ENCODE measurements around the gene MPLKIP. TPM values are rescaled to one million over a fixed set of nuclear protein-coding genes. Genes with fewer than 3 reads are reported as not detected.

The MPLKIP gene
- total RNA-seq, 1 experiment from 2014 or later = 30.7 TPM

DNA sequence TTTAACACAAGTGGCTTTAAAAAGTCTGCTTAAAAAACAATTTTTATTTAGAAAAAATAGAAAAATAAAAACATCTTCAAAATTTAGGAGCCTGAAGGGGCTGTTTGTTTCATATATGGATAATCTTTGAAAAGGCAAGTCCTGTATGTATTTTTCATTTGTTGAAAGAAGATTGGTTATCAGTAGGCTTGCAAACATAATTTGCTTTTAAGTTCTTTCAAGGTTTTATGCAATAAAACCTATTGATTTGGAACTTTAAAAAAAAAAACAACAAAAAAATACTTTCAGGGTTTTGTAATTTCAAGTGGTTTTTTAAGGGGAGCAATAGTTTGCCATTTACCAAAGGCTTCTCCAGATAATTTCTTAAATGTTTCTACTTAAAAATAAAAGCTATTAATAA lies 35.6 kb downstream of the MPLKIP start:
- H2AFZ ChIP-seq (ENCODE audit: low read length) = no peak overlapping the region
- no peaks in the 10 kb centered on the region for H4K20me1 ChIP-seq (ENCODE audit: insufficient read depth, low read depth, low read length)
- no peaks in the 10 kb centered on the region for H3K4me1 ChIP-seq (ENCODE audit: low read length)
- H3K4me2 ChIP-seq (ENCODE audit: low read depth, low read length, poor library complexity, severe bottlenecking) = no peak overlapping the region
- H3K27ac ChIP-seq (ENCODE audit: low read length) = no peak overlapping the region
- no peaks in the 10 kb centered on the region for H3K27me3 ChIP-seq (ENCODE audit: low read length)
- peaks cover 58% of the 10 kb centered on the region for H3K79me2 ChIP-seq (ENCODE audit: low read length)
- H3K36me3 ChIP-seq (ENCODE audit: insufficient read depth, low read length) = peaks cover 36% of the 10 kb centered on the region; the same call in 1 of the 2 replicates
- H3K9ac ChIP-seq (ENCODE audit: low read length) = no peak overlapping the region
- no peak for DNase-seq
- H3K9me3 ChIP-seq (ENCODE audit: low read length) = no peaks in the 10 kb centered on the region
- no peak overlapping the region for H3K4me3 ChIP-seq (ENCODE audit: low read length)
- H3K9me2 ChIP-seq (replicated peaks; ENCODE audit: insufficient read depth, low read length) = no peaks in the 10 kb centered on the region

DNA sequence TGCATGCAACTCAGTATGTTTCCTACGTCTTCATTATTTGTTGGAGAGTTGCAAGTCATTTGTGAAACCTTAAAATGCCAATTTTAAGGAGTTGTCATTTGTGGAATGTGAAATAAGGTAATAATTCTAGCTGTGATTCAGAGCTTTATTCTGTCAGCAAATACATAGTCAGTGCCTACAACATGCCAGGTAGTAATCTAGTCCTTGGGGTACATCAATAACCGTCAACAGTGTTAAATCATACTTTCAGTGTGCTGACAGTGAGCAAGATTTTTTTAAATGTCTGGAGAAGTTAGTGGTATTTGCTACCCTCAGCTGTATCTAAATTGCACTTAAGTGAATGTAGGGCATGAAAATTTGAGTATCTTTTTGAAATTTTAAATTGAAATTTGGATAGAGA lies 36.7 kb downstream of the MPLKIP start:
- no peaks in the 10 kb centered on the region for H3K9me3 ChIP-seq (ENCODE audit: low read length)
- no peak for DNase-seq
- no peaks in the 10 kb centered on the region for H3K27me3 ChIP-seq (ENCODE audit: low read length)
- H4K20me1 ChIP-seq (ENCODE audit: insufficient read depth, low read depth, low read length) = no peaks in the 10 kb centered on the region
- no peaks in the 10 kb centered on the region for H3K9me2 ChIP-seq (replicated peaks; ENCODE audit: insufficient read depth, low read length)
- H3K4me2 ChIP-seq (ENCODE audit: low read depth, low read length, poor library complexity, severe bottlenecking) = no peak overlapping the region
- H3K4me1 ChIP-seq (ENCODE audit: low read length) = no peaks in the 10 kb centered on the region
- H2AFZ ChIP-seq (ENCODE audit: low read length) = no peak overlapping the region
- peaks cover 43% of the 10 kb centered on the region; the same call in 1 of the 2 replicates for H3K36me3 ChIP-seq (ENCODE audit: insufficient read depth, low read length)
- peaks cover 53% of the 10 kb centered on the region for H3K79me2 ChIP-seq (ENCODE audit: low read length)
- H3K4me3 ChIP-seq (ENCODE audit: low read length) = no peak overlapping the region
- H3K9ac ChIP-seq (ENCODE audit: low read length) = no peak overlapping the region
- no peak overlapping the region for H3K27ac ChIP-seq (ENCODE audit: low read length)

GRCh38 chr7:40095695-40096327 lies 38.6 kb downstream of the MPLKIP start:
- Histone ChIP-seq H3K36me3 (ENCODE audit: insufficient read depth, low read length) (peaks cover 57% of the 10 kb centered on the region; the same call in 1 of the 2 replicates), H3K9me3 (ENCODE audit: low read length) (no peaks in the 10 kb centered on the region), H3K4me3 (ENCODE audit: low read length) (no peak overlapping the region), H3K9me2 (replicated peaks; ENCODE audit: insufficient read depth, low read length) (no peaks in the 10 kb centered on the region), H3K4me1 (ENCODE audit: low read length) (no peaks in the 10 kb centered on the region), H3K9ac (ENCODE audit: low read length) (no peak overlapping the region), H3K27me3 (ENCODE audit: low read length) (no peaks in the 10 kb centered on the region), H4K20me1 (ENCODE audit: insufficient read depth, low read depth, low read length) (no peaks in the 10 kb centered on the region), H2AFZ (ENCODE audit: low read length) (no peak overlapping the region), H3K79me2 (ENCODE audit: low read length) (peaks cover 49% of the 10 kb centered on the region), H3K27ac (ENCODE audit: low read length) (no peak overlapping the region), H3K4me2 (ENCODE audit: low read depth, low read length, poor library complexity, severe bottlenecking) (no peak overlapping the region)
- DNase-seq = no peak

- no peaks in the 10 kb centered on the region for H3K4me1 ChIP-seq (ENCODE audit: low read length)
- no peaks in the 10 kb centered on the region for H3K9me2 ChIP-seq (replicated peaks; ENCODE audit: insufficient read depth, low read length)
- DNase-seq = no peak
- no peaks in the 10 kb centered on the region for H4K20me1 ChIP-seq (ENCODE audit: insufficient read depth, low read depth, low read length)
- H3K27ac ChIP-seq (ENCODE audit: low read length) = no peak overlapping the region
- H3K79me2 ChIP-seq (ENCODE audit: low read length) = peaks cover 47% of the 10 kb centered on the region
- H3K36me3 ChIP-seq (ENCODE audit: insufficient read depth, low read length) = peaks cover 57% of the 10 kb centered on the region; the same call in 1 of the 2 replicates
- no peak overlapping the region for H3K4me2 ChIP-seq (ENCODE audit: low read depth, low read length, poor library complexity, severe bottlenecking)
- no peak overlapping the region for H2AFZ ChIP-seq (ENCODE audit: low read length)
- no peaks in the 10 kb centered on the region for H3K9me3 ChIP-seq (ENCODE audit: low read length)
- H3K9ac ChIP-seq (ENCODE audit: low read length) = no peak overlapping the region
- no peak overlapping the region for H3K4me3 ChIP-seq (ENCODE audit: low read length)
- H3K27me3 ChIP-seq (ENCODE audit: low read length) = no peaks in the 10 kb centered on the region
Measured at GRCh38 chr7:40095230-40095629, 39.2 kb downstream of the MPLKIP start.

DNA sequence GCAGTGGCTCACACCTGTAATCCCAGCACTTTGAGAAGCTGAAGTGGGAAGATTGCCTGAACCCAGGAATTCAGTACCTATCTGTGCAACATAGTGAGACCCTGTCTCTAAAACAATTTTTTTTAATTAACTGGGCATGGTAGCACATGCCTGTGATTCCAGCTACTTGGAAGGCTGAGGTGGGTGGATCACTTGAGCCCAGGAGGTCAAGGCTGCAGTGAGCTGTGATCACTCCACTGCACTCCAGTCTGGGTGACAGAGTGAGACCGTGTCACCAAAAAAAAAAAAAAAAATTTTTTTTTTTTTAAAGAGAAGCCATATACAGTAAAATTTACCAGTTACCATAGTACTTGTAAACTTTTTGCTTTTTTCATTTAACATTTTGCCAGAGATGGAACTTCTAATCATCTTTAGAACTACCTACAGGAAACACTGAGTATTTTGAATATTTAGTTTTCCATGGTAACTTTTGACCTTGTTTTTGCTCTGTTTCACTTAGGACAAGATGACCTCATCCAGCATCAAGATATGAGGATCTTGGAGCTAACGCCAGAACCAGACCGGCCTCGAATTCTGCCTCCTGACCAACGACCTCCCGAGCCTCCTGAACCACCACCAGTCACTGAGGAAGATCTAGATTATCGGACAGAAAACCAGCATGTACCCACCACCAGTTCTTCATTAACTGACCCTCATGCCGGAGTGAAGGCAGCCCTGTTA lies 40.6 kb downstream of the MPLKIP start:
- peaks cover 56% of the 10 kb centered on the region; the same call in 1 of the 2 replicates for H3K36me3 ChIP-seq (ENCODE audit: insufficient read depth, low read length)

GRCh38 chr7:40092182-40092581 lies 42.2 kb downstream of the MPLKIP start:
- Histone ChIP-seq H3K4me3 (ENCODE audit: low read length) (no peak overlapping the region), H3K27ac (ENCODE audit: low read length) (no peak overlapping the region), H4K20me1 (ENCODE audit: insufficient read depth, low read depth, low read length) (no peaks in the 10 kb centered on the region), H2AFZ (ENCODE audit: low read length) (no peak overlapping the region), H3K27me3 (ENCODE audit: low read length) (no peaks in the 10 kb centered on the region), H3K4me2 (ENCODE audit: low read depth, low read length, poor library complexity, severe bottlenecking) (no peak overlapping the region), H3K79me2 (ENCODE audit: low read length) (peaks cover 24% of the 10 kb centered on the region), H3K9me3 (ENCODE audit: low read length) (no peaks in the 10 kb centered on the region), H3K36me3 (ENCODE audit: insufficient read depth, low read length) (peaks cover 54% of the 10 kb centered on the region; the same call in 1 of the 2 replicates), H3K4me1 (ENCODE audit: low read length) (no peaks in the 10 kb centered on the region), H3K9me2 (replicated peaks; ENCODE audit: insufficient read depth, low read length) (no peaks in the 10 kb centered on the region), H3K9ac (ENCODE audit: low read length) (no peak overlapping the region)
- DNase-seq = no peak

More for the DNA sequence above, 40.6 kb downstream of the MPLKIP start:
- no peaks in the 10 kb centered on the region for H3K27me3 ChIP-seq (ENCODE audit: low read length)
- peaks cover 37% of the 10 kb centered on the region for H3K79me2 ChIP-seq (ENCODE audit: low read length)
- H3K9ac ChIP-seq (ENCODE audit: low read length) = no peak overlapping the region
- no peaks in the 10 kb centered on the region for H3K9me3 ChIP-seq (ENCODE audit: low read length)
- H4K20me1 ChIP-seq (ENCODE audit: insufficient read depth, low read depth, low read length) = no peaks in the 10 kb centered on the region
- no peak overlapping the region for H3K4me3 ChIP-seq (ENCODE audit: low read length)
- H3K4me1 ChIP-seq (ENCODE audit: low read length) = no peaks in the 10 kb centered on the region
- H3K4me2 ChIP-seq (ENCODE audit: low read depth, low read length, poor library complexity, severe bottlenecking) = no peak overlapping the region
- H3K9me2 ChIP-seq (replicated peaks; ENCODE audit: insufficient read depth, low read length) = no peaks in the 10 kb centered on the region
- no peak overlapping the region for H2AFZ ChIP-seq (ENCODE audit: low read length)
- no peak for DNase-seq
- no peak overlapping the region for H3K27ac ChIP-seq (ENCODE audit: low read length)

GRCh38 chr7:40077849-40078248 lies 56.6 kb downstream of the MPLKIP start:
- no peak overlapping the region for H3K4me2 ChIP-seq (ENCODE audit: low read depth, low read length, poor library complexity, severe bottlenecking)
- no peaks in the 10 kb centered on the region; the same call in 1 of the 2 replicates for H3K9me2 ChIP-seq (replicated peaks; ENCODE audit: insufficient read depth, low read length)
- H3K27me3 ChIP-seq (ENCODE audit: low read length) = no peaks in the 10 kb centered on the region
- no peak overlapping the region for H2AFZ ChIP-seq (ENCODE audit: low read length)
- H4K20me1 ChIP-seq (ENCODE audit: insufficient read depth, low read depth, low read length) = no peaks in the 10 kb centered on the region
- no peak overlapping the region for H3K9ac ChIP-seq (ENCODE audit: low read length)
- H3K79me2 ChIP-seq (ENCODE audit: low read length) = peaks cover 9% of the 10 kb centered on the region
- H3K4me1 ChIP-seq (ENCODE audit: low read length) = no peaks in the 10 kb centered on the region
- no peak overlapping the region for H3K4me3 ChIP-seq (ENCODE audit: low read length)
- peaks cover 17% of the 10 kb centered on the region; the same call in 1 of the 2 replicates for H3K36me3 ChIP-seq (ENCODE audit: insufficient read depth, low read length)
- H3K27ac ChIP-seq (ENCODE audit: low read length) = no peak overlapping the region
- H3K9me3 ChIP-seq (ENCODE audit: low read length) = no peaks in the 10 kb centered on the region
- no peak for DNase-seq
